Adipocyte (in vitro differentiated cells): ENCODE results near the gene NRTN.
"Not testable (repeated sequence)": the region's sequence is repeated elsewhere in the genome, so short reads cannot be mapped to it uniquely, and the experiment has no call there.

ENCODE experiments used
- DNase-seq: peaks from one replicate; pipeline ENCODE4 v3.0.0-alpha.2; 2015; ENCODE audit warnings: low read depth
- H3K27me3 ChIP-seq: replicated peaks from 2 replicates; pipeline ENCODE4 v1.7.0; 2013; ENCODE audit warnings: mild to moderate bottlenecking, low read length, moderate library complexity; ENCODE audit not compliant: control insufficient read depth, insufficient read depth
- H3K36me3 ChIP-seq: 2 replicates; pipeline ENCODE4 v1.7.0; 2013; ENCODE audit warnings: low read length, mild to moderate bottlenecking, moderate library complexity; ENCODE audit not compliant: control insufficient read depth, insufficient read depth, severe bottlenecking
- H3K4me1 ChIP-seq: 2 replicates; pipeline ENCODE4 v1.7.0; 2013; ENCODE audit warnings: mild to moderate bottlenecking, low read length, moderate library complexity; ENCODE audit not compliant: control insufficient read depth, insufficient read depth
- H3K4me3 ChIP-seq: 2 replicates; pipeline ENCODE4 v1.7.0; 2013; ENCODE audit warnings: mild to moderate bottlenecking, low read length, moderate library complexity
- H3K9ac ChIP-seq: 2 replicates; pipeline ENCODE4 v1.7.0; 2013; ENCODE audit warnings: mild to moderate bottlenecking, low read length, moderate library complexity
- H3K9me3 ChIP-seq: 2 replicates; pipeline ENCODE4 v1.7.0; 2013; ENCODE audit warnings: mild to moderate bottlenecking, low read length, moderate library complexity; ENCODE audit not compliant: control insufficient read depth

NRTN gene

DNA sequence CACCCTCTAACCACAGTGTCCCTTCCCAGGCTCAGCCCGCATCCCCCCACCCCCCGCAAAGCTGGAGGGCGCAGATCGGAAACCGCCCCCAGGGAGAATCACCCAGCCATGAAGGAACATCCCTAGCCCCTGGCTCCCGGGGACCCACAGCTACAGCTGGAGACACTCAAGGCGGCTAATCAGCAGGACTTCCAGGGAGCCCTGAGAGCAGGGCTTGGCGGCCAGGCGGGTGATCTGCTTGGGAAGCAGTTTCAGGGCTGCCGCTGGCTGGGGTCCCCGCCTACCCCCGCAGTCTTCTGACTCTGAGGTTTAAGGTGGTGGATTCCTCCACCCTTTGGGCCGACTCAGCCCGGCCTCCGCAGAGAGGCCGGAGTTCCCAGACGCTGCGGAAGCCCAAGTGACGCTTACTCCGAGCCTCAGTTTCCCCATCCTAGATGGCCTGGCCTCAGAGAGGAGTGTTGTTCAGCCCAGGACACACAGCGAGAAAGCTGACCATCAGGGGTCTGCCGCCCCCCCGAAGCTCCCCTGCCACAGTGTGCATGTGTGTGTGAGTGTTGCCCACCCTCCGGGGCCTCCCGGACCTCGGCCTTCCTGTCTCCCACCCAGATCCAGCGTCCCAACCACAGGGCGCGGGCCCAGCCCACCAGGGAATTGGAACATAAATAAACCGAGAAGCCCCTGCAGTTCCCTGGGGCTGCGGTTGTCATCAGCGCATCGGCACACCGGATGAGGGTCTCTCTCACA, 24.9 kb downstream of the NRTN start:
- no peak for DNase-seq
- peaks cover 3% of the 10 kb centered on the region for H3K4me1 ChIP-seq
- H3K36me3 ChIP-seq = no peaks in the 10 kb centered on the region
- no peaks in the 10 kb centered on the region for H3K9me3 ChIP-seq
- peaks cover 21% of the 10 kb centered on the region for H3K27me3 ChIP-seq
- no peak overlapping the region for H3K9ac ChIP-seq
- no peak overlapping the region for H3K4me3 ChIP-seq

DNA sequence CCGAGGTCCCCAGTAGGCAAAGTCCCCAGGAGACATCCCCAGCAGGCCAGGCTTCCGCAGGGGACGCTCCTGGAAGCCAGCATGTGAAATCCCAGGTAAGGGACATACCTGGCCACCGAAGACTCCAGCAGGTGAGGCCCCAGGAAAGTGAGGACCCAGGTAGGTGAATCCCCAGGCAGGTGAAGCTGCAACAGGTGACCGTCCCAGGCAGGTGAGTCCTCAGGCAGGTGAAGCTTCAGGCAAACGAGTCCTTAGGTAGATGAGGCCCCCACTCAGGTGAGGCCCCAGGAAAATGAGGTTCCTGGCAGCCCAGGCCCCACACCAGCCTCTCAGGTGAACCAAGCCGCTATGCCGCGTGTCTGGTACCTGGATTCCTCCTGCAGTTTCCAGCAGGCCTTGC, 26.3 kb downstream of the NRTN start:
- H3K9me3 ChIP-seq = no peaks in the 10 kb centered on the region
- H3K27me3 ChIP-seq = peaks cover 26% of the 10 kb centered on the region
- no peak for DNase-seq
- no peak overlapping the region for H3K4me3 ChIP-seq
- peaks cover 3% of the 10 kb centered on the region for H3K4me1 ChIP-seq
- no peaks in the 10 kb centered on the region for H3K36me3 ChIP-seq
- H3K9ac ChIP-seq = no peak overlapping the region

DNA sequence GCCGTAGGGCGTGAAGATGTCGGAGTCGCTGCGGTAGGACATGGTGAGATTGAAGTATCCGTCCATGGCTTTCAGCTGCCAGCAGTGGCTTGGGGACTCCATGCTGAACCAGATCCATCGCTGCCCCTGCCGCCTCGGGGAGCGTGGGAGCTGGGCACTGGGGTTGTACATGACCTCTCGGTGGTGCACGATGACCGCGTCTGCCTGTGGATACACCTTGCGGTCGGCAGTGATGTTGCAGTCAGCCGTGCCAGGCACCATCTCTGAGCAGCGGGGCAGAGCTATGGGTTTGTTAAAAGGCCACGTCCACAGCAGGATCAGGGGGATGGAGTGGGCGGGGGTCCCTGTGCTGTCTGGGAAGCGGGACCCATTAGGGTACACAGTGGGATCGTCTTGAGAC, 27.2 kb downstream of the NRTN start:
- H3K27me3 ChIP-seq = peaks cover 23% of the 10 kb centered on the region
- no peaks in the 10 kb centered on the region for H3K36me3 ChIP-seq
- peaks cover 3% of the 10 kb centered on the region for H3K4me1 ChIP-seq
- H3K4me3 ChIP-seq = no peak overlapping the region
- H3K9me3 ChIP-seq = no peaks in the 10 kb centered on the region
- no peak overlapping the region for H3K9ac ChIP-seq
- no peak for DNase-seq

DNA sequence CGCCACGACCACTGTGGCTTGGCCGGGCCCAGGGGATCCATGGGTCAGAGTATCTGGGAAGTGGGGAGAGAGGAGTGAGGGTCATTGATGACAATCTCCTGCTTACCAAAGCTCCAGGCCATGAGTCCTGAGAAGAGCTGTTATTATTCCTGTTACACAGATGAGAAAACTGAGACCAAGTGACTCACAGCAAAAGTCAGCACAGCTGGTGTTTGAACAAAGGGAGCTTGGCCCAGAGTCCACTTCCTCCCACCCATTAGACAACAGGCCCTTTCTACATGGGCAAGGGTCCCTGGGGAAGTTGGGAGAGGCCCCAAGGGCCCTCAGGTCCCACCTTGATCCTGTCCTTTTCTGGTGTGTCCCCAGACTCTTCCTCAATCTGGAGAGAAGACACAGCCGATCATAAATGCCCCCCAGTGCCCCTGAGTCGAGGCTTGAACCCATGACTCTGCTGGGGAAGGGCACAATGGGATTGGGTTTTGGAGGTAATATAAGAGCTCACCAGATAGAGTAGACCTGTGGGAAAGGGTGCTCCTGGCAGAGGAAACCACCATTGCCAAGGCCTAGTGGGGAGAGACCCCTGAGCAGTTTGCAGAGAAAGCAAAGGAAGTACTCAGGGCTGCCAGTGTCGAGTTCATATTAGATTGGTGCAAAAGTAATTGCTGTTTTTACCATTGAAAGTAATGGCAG, 27.8 kb downstream of the NRTN start:
- H3K9me3 ChIP-seq = no peaks in the 10 kb centered on the region
- no peak overlapping the region for H3K4me3 ChIP-seq
- no peak for DNase-seq
- peaks cover 21% of the 10 kb centered on the region for H3K27me3 ChIP-seq
- peaks cover 3% of the 10 kb centered on the region for H3K4me1 ChIP-seq
- H3K9ac ChIP-seq = no peak overlapping the region
- no peaks in the 10 kb centered on the region for H3K36me3 ChIP-seq

DNA sequence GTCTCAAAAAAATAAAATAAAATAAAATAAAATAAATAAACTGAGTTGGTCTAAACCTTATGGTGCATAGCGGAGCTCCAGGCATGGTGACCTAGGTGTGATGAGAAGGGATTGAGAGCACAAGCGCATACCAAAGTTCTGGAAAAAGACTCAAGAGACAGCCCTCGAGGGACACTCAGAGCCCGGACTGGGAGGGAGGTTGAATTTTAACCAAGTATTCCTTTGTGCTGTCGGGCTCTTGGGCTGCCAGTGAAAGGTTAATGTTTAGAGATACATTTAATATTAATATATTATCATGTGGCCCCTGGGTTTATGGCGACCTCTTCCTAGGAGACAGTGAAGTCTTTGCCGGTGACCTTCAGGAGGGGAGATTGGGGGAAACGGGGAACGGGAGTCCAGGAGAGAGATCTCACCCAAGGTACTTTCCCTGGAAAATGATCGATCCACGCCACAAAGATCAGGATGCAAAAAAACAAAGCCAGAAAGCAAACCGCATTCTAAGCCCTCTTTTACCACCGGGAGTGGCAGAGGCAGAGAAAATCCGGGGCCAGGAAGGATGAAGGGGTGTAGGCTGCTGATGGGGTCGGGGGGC, 33.0 kb downstream of the NRTN start:
- no peak overlapping the region for H3K4me3 ChIP-seq
- no peak overlapping the region for H3K9ac ChIP-seq
- no peak for DNase-seq
- H3K27me3 ChIP-seq = peaks cover 21% of the 10 kb centered on the region
- no peaks in the 10 kb centered on the region for H3K36me3 ChIP-seq
- no peaks in the 10 kb centered on the region for H3K9me3 ChIP-seq
- H3K4me1 ChIP-seq = no peaks in the 10 kb centered on the region

DNA sequence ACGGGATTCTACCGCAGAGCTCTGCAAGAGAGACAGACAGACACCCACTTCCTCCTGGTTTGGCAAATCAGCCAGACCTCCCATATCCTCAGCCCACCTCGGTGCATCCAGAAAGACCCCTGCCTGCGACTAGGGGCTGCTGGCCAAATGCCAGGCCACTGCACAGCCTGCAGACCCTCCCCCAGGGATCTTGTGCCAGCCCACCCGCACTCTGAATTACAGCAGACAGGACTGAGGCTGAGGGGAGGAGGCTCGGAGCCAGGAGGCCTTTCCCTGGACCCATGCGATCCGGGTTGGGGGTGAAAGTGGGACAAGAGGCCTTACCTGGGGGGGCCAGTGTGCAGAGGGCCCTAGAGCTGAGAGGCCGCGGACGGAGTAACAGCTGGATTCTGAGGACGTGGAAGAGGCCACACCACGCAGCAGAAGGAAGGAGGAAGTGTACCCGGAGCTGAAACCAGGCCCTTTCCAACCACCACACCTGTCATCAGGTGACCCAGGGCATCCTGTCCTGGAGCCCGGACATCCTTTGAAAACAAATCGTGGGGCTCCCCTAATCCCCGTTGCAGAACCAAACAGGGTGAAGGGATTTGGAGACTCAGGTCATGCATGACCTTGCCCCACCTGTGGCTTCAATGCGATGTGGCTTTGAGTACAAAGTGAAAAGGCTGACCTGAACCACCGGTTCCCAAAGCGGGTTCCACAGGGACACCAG, 33.6 kb downstream of the NRTN start:
- no peaks in the 10 kb centered on the region for H3K9me3 ChIP-seq
- H3K4me3 ChIP-seq = no peak overlapping the region
- no peak overlapping the region for H3K9ac ChIP-seq
- H3K27me3 ChIP-seq = peaks cover 22% of the 10 kb centered on the region
- no peaks in the 10 kb centered on the region for H3K4me1 ChIP-seq
- H3K36me3 ChIP-seq = no peaks in the 10 kb centered on the region
- no peak for DNase-seq

DNA sequence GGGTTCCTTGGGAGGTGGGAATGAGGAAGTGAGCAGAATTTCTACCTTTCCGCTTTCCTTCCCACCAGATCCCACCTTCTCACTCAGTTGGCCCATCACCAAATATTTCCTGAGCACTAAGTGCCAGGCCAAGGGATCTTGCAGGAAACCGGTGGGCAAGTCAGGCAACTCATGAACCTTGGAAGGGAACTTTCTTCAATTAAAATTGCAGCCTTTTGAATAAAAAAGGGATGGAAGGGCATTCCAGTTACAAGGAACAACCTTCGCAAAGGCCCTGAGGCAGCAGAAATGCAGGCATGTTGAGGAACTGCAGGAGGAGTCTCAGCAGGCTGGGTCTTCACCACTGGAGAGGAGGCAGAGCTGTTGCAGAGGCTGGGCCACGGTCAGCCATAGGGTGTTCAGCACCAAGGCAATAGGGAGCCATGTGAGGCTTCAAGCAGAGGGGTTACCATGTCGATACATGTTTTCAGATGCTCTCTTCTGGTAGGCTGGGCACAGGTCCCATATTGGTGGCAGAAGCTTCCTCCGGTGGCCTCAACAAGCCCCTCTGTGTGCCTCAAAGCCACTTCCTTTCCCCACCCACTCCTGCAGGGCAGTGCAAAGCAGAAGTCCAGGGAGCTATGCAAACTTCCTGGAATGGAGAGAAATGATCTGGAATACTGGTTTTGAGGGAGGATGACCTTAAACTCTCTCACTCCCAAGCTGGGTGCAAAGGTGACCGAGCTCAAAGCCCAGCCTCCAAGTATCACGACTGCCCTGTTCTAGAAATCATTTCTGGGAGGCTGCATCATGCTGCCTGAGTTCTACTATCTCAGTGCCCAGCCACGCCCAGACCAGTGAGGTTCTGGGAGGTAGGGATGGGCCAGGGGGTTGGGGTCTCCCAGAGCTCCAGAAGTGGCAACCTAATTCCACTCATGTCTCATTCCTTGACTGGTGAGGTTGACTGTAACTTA, 34.5 kb downstream of the NRTN start, which contains the start of gene FUT6:
TSS of gene FUT6 (minus strand) at position 638 of the 953 bp plus-strand sequence. CDS start 7,135 bp downstream, outside the sequence.
- Histone ChIP-seq H3K9ac (no peak within 1 kb of the TSS), H3K9me3 (no peaks in the 10 kb centered on the region), H3K27me3 (peaks cover 22% of the 10 kb centered on the region), H3K36me3 (no peaks in the 10 kb centered on the region), H3K4me1 (no peaks in the 10 kb centered on the region), H3K4me3 (no peak within 1 kb of the TSS)
- DNase-seq = no peak

DNA sequence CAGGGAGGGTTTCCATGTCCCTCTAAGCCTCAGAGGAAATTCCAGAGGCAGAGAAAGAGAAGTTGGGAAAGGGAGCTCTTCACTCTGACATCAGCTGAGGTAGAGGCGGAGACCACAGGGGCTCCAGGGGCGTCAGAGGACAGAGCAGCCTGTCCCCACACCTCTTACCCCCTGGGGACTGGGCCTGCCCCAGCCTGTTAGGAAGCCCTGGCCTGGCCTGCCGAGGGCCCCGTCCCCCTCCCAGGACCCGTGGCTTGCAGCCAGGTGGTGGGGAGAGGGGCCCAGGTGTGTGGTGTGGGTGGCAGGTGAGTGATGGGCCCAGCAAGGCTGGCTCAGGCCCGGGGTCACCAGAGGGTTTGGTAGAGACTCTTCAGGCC, 36.9 kb downstream of the NRTN start:
- peaks cover 21% of the 10 kb centered on the region for H3K27me3 ChIP-seq

DNA sequence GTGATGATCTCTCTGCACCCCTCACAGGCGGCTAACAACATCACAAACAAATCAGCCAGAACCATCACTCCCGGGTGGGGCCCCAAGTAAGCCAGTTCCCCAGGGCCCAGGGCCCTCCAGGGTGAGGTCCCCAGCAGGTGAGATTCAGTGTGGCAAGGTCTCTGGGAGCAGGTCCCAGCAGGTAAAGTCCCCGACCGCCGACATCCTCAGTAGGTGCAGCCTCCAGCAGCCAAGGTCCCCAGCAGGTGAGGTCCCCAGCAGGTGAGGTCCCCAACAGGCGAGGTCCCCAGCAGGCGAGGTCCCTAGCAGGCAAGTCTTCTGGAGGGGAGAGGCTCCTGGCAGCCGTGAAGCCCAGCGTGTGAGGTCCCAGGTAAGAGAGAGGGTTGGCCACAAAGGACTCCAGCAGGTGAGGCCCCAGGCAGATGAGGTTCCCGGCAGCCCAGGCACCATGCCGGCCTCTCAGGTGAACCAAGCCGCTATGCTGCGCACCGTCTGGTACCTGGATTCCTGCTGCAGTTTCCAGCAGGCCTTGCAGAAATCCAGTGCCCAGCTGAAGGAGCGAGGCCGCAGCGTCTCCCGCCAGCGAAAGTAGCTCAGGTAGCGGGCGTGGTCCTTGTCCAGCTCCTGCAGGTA, 38.5 kb downstream of the NRTN start:
- Histone ChIP-seq H3K9ac (no peak overlapping the region), H3K4me3 (no peak overlapping the region), H3K27me3 (peaks cover 16% of the 10 kb centered on the region), H3K9me3 (no peaks in the 10 kb centered on the region), H3K36me3 (no peaks in the 10 kb centered on the region), H3K4me1 (no peaks in the 10 kb centered on the region)
- no peak for DNase-seq

More for the DNA sequence above, 36.9 kb downstream of the NRTN start:
- not testable (repeated sequence) for H3K4me3 ChIP-seq, H3K36me3 ChIP-seq, DNase-seq, H3K4me1 ChIP-seq, H3K9ac ChIP-seq, H3K9me3 ChIP-seq
